CD4-positive, alpha-beta T cell treated with Interleukin-2 at 100 ng/mL for 4 hours (primary cell): ENCODE results near the gene OSGIN1.

Experiments
- DNase-seq: peaks from one replicate; pipeline ENCODE4 v3.0.0-alpha.2; 2020; ENCODE audit warnings: low spot score

OSGIN1 gene

GRCh38 chr16:83926726-83927397 lies 26.2 kb upstream of the OSGIN1 start:
- peak; percentile 48 for DNase-seq

GRCh38 chr16:83928341-83929055 lies 24.5 kb upstream of the OSGIN1 start:
- no peak for DNase-seq

GRCh38 chr16:83929811-83930555 lies 23.1 kb upstream of the OSGIN1 start:
- no peak for DNase-seq

- no peak for DNase-seq
Measured at GRCh38 chr16:83930730-83931500, 22.1 kb upstream of the OSGIN1 start.

- no peak for DNase-seq
Measured at GRCh38 chr16:83931556-83931955, 21.5 kb upstream of the OSGIN1 start.

- DNase-seq = no peak
Measured at GRCh38 chr16:83932304-83932703, 20.7 kb upstream of the OSGIN1 start.

- no peak for DNase-seq
Measured at GRCh38 chr16:83932955-83933673, 19.9 kb upstream of the OSGIN1 start.

GRCh38 chr16:83933885-83934683 lies 19.0 kb upstream of the OSGIN1 start:
- no peak for DNase-seq

- DNase-seq = no peak
Measured at GRCh38 chr16:83934684-83934977, 18.4 kb upstream of the OSGIN1 start.

GRCh38 chr16:83935005-83935857 lies 17.8 kb upstream of the OSGIN1 start:
- DNase-seq = no peak

GRCh38 chr16:83935858-83936255 lies 17.2 kb upstream of the OSGIN1 start:
- no peak for DNase-seq

- DNase-seq = no peak
Measured at GRCh38 chr16:83936581-83937165, 16.4 kb upstream of the OSGIN1 start.

GRCh38 chr16:83937267-83937666 lies 15.8 kb upstream of the OSGIN1 start:
- no peak for DNase-seq

GRCh38 chr16:83937922-83938885 lies 14.8 kb upstream of the OSGIN1 start:
- no peak for DNase-seq

- DNase-seq = no peak
Measured at GRCh38 chr16:83939266-83939855, 13.7 kb upstream of the OSGIN1 start.

GRCh38 chr16:83940119-83940518 lies 12.9 kb upstream of the OSGIN1 start:
- DNase-seq = no peak

- no peak for DNase-seq
Measured at GRCh38 chr16:83940630-83941378, 12.2 kb upstream of the OSGIN1 start.
